ENCODE measurements around the gene SCAANT1.

SCAANT1 gene

DNA sequence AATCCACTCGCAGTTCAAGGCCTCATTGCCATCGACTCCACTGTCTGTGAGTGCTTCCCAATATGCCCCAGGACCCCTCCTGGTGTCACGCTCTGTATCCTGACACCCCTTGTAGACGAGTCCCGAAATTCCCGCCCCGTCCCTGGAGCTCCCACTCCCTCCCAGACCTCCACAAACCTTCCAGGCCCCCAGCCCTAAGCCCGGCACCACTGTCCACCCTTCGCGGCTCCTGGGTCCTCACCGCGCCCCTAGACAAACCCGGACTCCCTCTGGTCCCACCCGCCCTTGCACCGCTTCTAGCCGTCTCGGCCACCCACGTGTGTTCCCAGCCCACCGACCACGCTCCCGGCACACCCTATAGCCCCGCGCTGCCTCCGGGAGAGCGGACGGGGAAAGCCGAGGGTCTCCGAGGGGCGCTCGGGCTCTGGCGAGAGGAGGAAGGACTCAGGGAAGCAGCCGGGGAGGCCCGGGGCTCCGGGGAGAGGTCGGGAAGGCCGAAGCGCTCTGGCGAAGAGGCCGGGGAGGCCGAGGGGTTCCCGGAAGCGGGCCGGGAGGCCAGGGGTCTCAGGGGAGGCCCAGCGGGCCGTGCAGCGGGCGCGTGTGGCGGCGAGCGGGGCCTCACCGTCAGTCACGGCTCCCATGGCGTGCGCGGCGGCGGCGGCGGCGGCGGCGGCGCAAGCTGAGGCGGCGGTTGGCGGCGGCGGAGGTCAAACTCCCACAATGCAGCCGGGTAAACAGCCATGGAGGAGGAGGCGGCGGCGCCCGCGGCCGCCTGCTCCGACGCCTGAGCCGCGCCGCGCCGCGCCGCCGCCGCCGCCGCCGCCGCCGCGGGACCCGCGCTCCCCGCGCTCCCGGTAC lies 48.8 kb downstream of the SCAANT1 start, which contains the start of the genes ATXN7 and THOC7:
Gene ATXN7, plus strand, starts transcription at position 718 of the 858 bp plus-strand sequence. CDS start 48,732 bp downstream, outside the sequence.
Gene THOC7, minus strand, starts transcription at position 656 of the 858 bp plus-strand sequence. Its CDS starts 15 bp downstream, at position 641.
- DNase-seq (ENCODE audit: low read depth): peak; percentile 52

DNA sequence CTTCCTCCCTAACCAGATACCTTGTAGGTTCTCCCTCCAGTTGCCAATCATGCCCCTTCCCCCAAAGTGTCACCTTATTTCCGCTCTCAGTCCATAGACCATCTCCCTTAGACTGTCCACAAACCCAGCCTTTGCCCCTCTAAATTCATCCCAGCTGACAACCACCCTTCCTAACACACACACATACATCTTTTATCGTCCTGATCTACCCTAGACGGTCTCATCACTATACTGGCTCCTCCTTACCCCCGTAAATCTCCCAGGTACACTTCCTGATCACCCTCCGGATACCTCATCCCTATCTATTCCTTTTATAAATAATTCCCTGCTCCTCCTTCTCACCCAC lies 49.4 kb downstream of the SCAANT1 start:
- no peak for DNase-seq (ENCODE audit: low read depth)
